HEK293 (cell line): ENCODE measurements around the gene MTHFD1L.

Experiments used
- CTCF ChIA-PET: fragments of 350-600 bp; formaldehyde crosslinking; extraction: SDS; loops from one replicate; lab custom pipeline; 2021; ENCODE audit warnings: antibody characterized with exemption; lab: Yijun Ruan, JAX
- POLR2A ChIA-PET: fragments of 300-600 bp; formaldehyde crosslinking; extraction: SDS; loops from one replicate; lab custom pipeline; 2020; ENCODE audit warnings: antibody characterized with exemption, inconsistent platforms; lab: Yijun Ruan, JAX
- H3K27ac ChIP-seq: fragments of 200-500 bp; sonication (Bioruptor generic); 2 replicates; pipeline ENCODE4 v1.5.1; 2014; ENCODE audit warnings: low read depth, low read length, control low read depth, inconsistent platforms; ENCODE audit errors: extremely low read depth
- H3K36me3 ChIP-seq, 2 experiments: fragments of 200-500 bp in 1 of 2; sonication (Bioruptor generic) in 1 of 2; 1 replicate in 1 of 2; 2 replicates in 1 of 2; pipeline ENCODE4 v1.5.1; 2014 to 2017; ENCODE audit warnings: inconsistent platforms in 2 of 2, low read length in 2 of 2; ENCODE audit not compliant: control insufficient read depth in 2 of 2, insufficient read depth in 1 of 2
- H3K4me1 ChIP-seq: fragments of 200-500 bp; sonication (Bioruptor generic); 2 replicates; pipeline ENCODE4 v1.5.1; 2014; ENCODE audit warnings: mild to moderate bottlenecking, low read length, inconsistent platforms; ENCODE audit not compliant: control insufficient read depth, insufficient read depth
- H3K4me3 ChIP-seq: 2 replicates; pipeline ENCODE4 v1.5.1; 2011; ENCODE audit warnings: low read depth, mild to moderate bottlenecking, control low read depth, low read length, moderate library complexity
- H3K9me3 ChIP-seq: fragments of 200-500 bp; sonication (Bioruptor generic); 2 replicates; pipeline ENCODE4 v1.5.1; 2014; ENCODE audit warnings: low read depth, low read length, inconsistent platforms; ENCODE audit not compliant: control insufficient read depth, insufficient read depth
- ATF2 ChIP-seq: fragments of 450-650 bp; formaldehyde crosslinking; IDR thresholded peaks from 2 replicates; pipeline ENCODE4 v1.5.1; 2016; ENCODE audit warnings: missing biosample characterization, missing genetic modification characterization, low read depth
- HOXD13 ChIP-seq: sonication (generic); formaldehyde crosslinking; IDR thresholded peaks from 2 replicates; pipeline ENCODE4 v1.8.0; 2022; ENCODE audit warnings: missing genetic modification reagents, borderline replicate concordance
- MEIS1 ChIP-seq: sonication (generic); formaldehyde crosslinking; IDR thresholded peaks from 2 replicates; pipeline ENCODE4 v1.8.1; 2022; ENCODE audit warnings: missing genetic modification reagents, mild to moderate bottlenecking, borderline replicate concordance
- PATZ1 ChIP-seq: fragments of 450-650 bp; formaldehyde crosslinking; IDR thresholded peaks from 2 replicates; pipeline ENCODE4 v1.5.1; 2016; ENCODE audit warnings: missing biosample characterization, missing genetic modification characterization
- PRDM2 ChIP-seq: fragments of 450-650 bp; formaldehyde crosslinking; IDR thresholded peaks from 2 replicates; pipeline ENCODE4 v1.5.1; 2016; ENCODE audit warnings: missing biosample characterization, missing genetic modification characterization, borderline replicate concordance
- SCRT2 ChIP-seq: fragments of 450-650 bp; formaldehyde crosslinking; IDR thresholded peaks from 2 replicates; pipeline ENCODE4 v1.5.1; 2016; ENCODE audit warnings: missing biosample characterization, missing genetic modification characterization
- YY2 ChIP-seq: fragments of 450-650 bp; formaldehyde crosslinking; IDR thresholded peaks from 2 replicates; pipeline ENCODE4 v1.5.1; 2016; ENCODE audit warnings: missing biosample characterization, missing genetic modification characterization
- ZBTB17 ChIP-seq: fragments of 450-650 bp; formaldehyde crosslinking; IDR thresholded peaks from 2 replicates; pipeline ENCODE4 v1.5.1; 2016; ENCODE audit warnings: missing biosample characterization, missing genetic modification characterization
- ZBTB20 ChIP-seq: fragments of 450-650 bp; formaldehyde crosslinking; IDR thresholded peaks from 2 replicates; pipeline ENCODE4 v1.5.1; 2016; ENCODE audit warnings: missing biosample characterization, missing genetic modification characterization
- ZBTB7A ChIP-seq: fragments of 450-650 bp; formaldehyde crosslinking; IDR thresholded peaks from 2 replicates; pipeline ENCODE4 v1.5.1; 2016; ENCODE audit warnings: low read depth, missing biosample characterization, missing genetic modification characterization
- ZFP37 ChIP-seq: fragments of 450-650 bp; formaldehyde crosslinking; IDR thresholded peaks from 2 replicates; pipeline ENCODE4 v1.5.1; 2016; ENCODE audit warnings: missing biosample characterization, missing genetic modification characterization
- ZNF133 ChIP-seq: fragments of 450-650 bp; formaldehyde crosslinking; IDR thresholded peaks from 2 replicates; pipeline ENCODE4 v1.5.1; 2016; ENCODE audit warnings: missing biosample characterization, missing genetic modification characterization
- ZNF157 ChIP-seq: fragments of 450-650 bp; formaldehyde crosslinking; IDR thresholded peaks from 2 replicates; pipeline ENCODE4 v1.5.1; 2016; ENCODE audit warnings: missing biosample characterization, missing genetic modification characterization
- ZNF221 ChIP-seq: fragments of 450-650 bp; formaldehyde crosslinking; IDR thresholded peaks from 2 replicates; pipeline ENCODE4 v1.5.1; 2017; ENCODE audit warnings: missing biosample characterization, missing genetic modification characterization, borderline replicate concordance
- ZNF24 ChIP-seq: fragments of 450-650 bp; formaldehyde crosslinking; IDR thresholded peaks from 2 replicates; pipeline ENCODE4 v1.5.1; 2016; ENCODE audit warnings: missing biosample characterization, missing genetic modification characterization
- ZNF585B ChIP-seq: fragments of 450-650 bp; formaldehyde crosslinking; IDR thresholded peaks from 2 replicates; pipeline ENCODE4 v1.5.1; 2016; ENCODE audit warnings: missing biosample characterization, missing genetic modification characterization

MTHFD1L gene

DNA sequence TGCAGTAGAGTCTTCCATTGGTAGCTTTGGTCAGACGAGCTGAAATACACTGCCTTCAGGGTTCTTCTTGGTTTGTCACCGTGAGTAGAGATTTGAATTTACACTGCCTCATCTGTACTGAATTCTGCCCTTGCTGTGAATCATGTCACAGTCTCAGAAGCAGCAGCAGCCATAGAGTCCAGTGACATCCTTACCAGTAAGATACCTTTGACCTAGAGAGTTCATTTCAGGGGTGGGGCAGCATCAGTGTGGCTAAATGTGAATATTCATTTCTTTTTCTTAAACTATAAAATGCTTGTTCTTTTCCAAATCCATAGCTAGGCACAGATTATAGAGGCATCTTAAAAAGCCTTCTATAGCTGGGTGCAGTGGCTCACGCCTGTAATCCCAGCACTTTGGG lies 223.5 kb downstream of the MTHFD1L start:
- no peak overlapping the region for H3K4me3 ChIP-seq
- peaks cover 2% of the 10 kb centered on the region; the same call in 1 of the 2 replicates for H3K4me1 ChIP-seq
- no peak overlapping the region for H3K27ac ChIP-seq
- peaks cover 0 to 12% of the 10 kb centered on the region in 2 experiments; a peak in 2 of 3 replicates for H3K36me3 ChIP-seq
- ChIA-PET CTCF (interaction anchor here (0.6 to 1.3 kb wide), 3 partner anchors 45 to 149 kb away, joined by 3 read pairs; no protein-coding TSS in a partner anchor), POLR2A (no interaction called here)
- no peaks in the 10 kb centered on the region for H3K9me3 ChIP-seq
- TF ChIP-seq HOXD13 (CRISPR knock-in tag) (no peak), ZNF157 (no peak), ZNF133 (tag by site-specific recombination) (no peak), ZBTB7A (tag by site-specific recombination) (no peak), PRDM2 (tag by site-specific recombination) (no peak), MEIS1 (CRISPR knock-in tag) (no peak), YY2 (tag by site-specific recombination) (no peak), ATF2 (tag by site-specific recombination) (no peak), PATZ1 (tag by site-specific recombination) (no peak), ZNF24 (no peak)

DNA sequence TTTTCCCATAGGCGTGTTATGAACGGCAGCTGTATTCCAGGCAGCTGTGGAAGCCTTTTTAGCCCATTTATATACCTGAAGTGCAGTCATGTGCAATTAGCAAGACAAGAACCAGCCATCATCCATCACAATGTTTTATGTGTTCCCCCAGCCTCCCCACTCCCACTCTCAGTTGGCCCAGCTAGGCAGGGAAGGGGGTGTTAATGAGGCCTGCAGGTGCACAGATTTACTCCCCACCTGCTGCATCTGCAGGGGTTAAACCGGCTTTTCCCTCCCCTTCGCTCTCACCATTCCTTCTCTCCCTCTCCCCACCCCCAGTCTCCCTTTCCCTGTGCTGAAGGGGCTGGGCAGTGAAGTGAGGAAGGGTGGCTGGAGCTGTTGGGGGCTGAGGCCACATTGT lies 224.5 kb downstream of the MTHFD1L start:
- no peak overlapping the region for H3K27ac ChIP-seq
- H3K9me3 ChIP-seq = no peaks in the 10 kb centered on the region
- TF ChIP-seq SCRT2 (tag by site-specific recombination) (0 out of 2 replicates have a peak, but pooled peaks have one; percentile 15), ZFP37 (tag by site-specific recombination) (no peak)
- no peak overlapping the region for H3K4me3 ChIP-seq
- H3K36me3 ChIP-seq = peaks cover 0 to 12% of the 10 kb centered on the region in 2 experiments; a peak in 2 of 3 replicates
- peaks cover 2% of the 10 kb centered on the region; the same call in 1 of the 2 replicates for H3K4me1 ChIP-seq
- ChIA-PET CTCF (interaction anchor here (0.6 kb wide), 1 partner anchor 33 kb away, joined by 3 read pairs; no protein-coding TSS in a partner anchor), POLR2A (no interaction called here)

DNA sequence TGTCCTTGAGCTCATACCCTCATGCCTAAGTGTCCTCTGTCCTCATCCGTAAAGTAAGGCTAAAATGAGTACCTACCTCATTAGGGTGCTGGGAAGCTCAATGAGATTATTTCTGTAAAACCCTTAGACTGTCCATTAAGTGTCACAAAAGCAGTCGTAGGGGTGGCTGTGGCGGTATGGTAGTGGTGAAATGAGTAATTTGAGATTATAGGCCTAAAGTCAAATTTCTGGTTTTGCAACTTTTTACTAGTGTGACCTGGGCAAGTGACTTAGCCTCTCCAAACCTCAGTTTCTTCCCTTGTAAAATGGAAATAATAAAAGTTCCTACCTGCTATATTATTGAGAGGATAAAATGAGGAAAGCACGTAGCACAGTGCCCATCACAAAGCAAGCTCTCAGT lies 226.1 kb downstream of the MTHFD1L start:
- H3K4me3 ChIP-seq = no peak overlapping the region
- no peak overlapping the region for H3K27ac ChIP-seq
- H3K9me3 ChIP-seq = no peaks in the 10 kb centered on the region
- CTCF ChIA-PET = no interaction called here
- TF ChIP-seq ZNF585B (0 out of 2 replicates have a peak, but pooled peaks have one; percentile 6), ZBTB17 (tag by site-specific recombination) (no peak), ZNF221 (tag by site-specific recombination) (no peak), ZBTB20 (tag by site-specific recombination) (no peak)
- H3K36me3 ChIP-seq = peaks cover 0 to 12% of the 10 kb centered on the region in 2 experiments; a peak in 2 of 3 replicates
- peaks cover 2% of the 10 kb centered on the region; the same call in 1 of the 2 replicates for H3K4me1 ChIP-seq
- POLR2A ChIA-PET = no interaction called here
